ENCODE measurements around the gene PLEKHG5.

PLEKHG5 gene

GRCh38 chr1:6476483-6476882 is 15.0 kb downstream of the PLEKHG5 start:
- no peaks in the 10 kb centered on the region for H3K9me2 ChIP-seq (ENCODE audit: low read depth, low read length)
- no peak overlapping the region for H3K4me2 ChIP-seq (ENCODE audit: low read length)
- H2AFZ ChIP-seq (ENCODE audit: low read length) = no peak overlapping the region
- no peak overlapping the region for H3K4me3 ChIP-seq (ENCODE audit: low read depth, low read length, poor library complexity, severe bottlenecking)
- no peaks in the 10 kb centered on the region for H3K36me3 ChIP-seq (ENCODE audit: insufficient read depth, low read length)
- no peaks in the 10 kb centered on the region for H3K9me3 ChIP-seq (ENCODE audit: low read length)
- peaks cover 10% of the 10 kb centered on the region for H3K27me3 ChIP-seq (ENCODE audit: insufficient read depth, low read length)
- no peak overlapping the region for H3K9ac ChIP-seq (ENCODE audit: low read length)
- no peaks in the 10 kb centered on the region for H3F3A ChIP-seq (ENCODE audit: insufficient read depth, low read length)
- H3K79me2 ChIP-seq (ENCODE audit: insufficient read depth, low read length) = no peaks in the 10 kb centered on the region
- H3K4me1 ChIP-seq (ENCODE audit: insufficient read depth, low read length, severe bottlenecking) = no peaks in the 10 kb centered on the region
- TF ChIP-seq CTCF (IDR thresholded peaks at IDR 0.05; ENCODE audit: low read length) = no peak
- TF ChIP-seq EZH2 (IDR thresholded peaks at IDR 0.05; ENCODE audit: borderline replicate concordance, low read length) = no peak
- no peaks in the 10 kb centered on the region for H4K20me1 ChIP-seq (ENCODE audit: insufficient read depth, low read length)
- no peak overlapping the region for H3K27ac ChIP-seq (ENCODE audit: low read depth, low read length, poor library complexity, severe bottlenecking)

- Histone ChIP-seq H3K4me2 (ENCODE audit: low read length) (peak overlapping the region; percentile 26; the same call in 1 of the 2 replicates), H3K4me3 (ENCODE audit: low read depth, low read length, poor library complexity, severe bottlenecking) (no peak overlapping the region), H3K9me2 (ENCODE audit: low read depth, low read length) (no peaks in the 10 kb centered on the region), H3K9ac (ENCODE audit: low read length) (no peak overlapping the region), H3K27ac (ENCODE audit: low read depth, low read length, poor library complexity, severe bottlenecking) (no peak overlapping the region), H2AFZ (ENCODE audit: low read length) (no peak overlapping the region), H3F3A (ENCODE audit: insufficient read depth, low read length) (no peaks in the 10 kb centered on the region), H3K4me1 (ENCODE audit: insufficient read depth, low read length, severe bottlenecking) (no peaks in the 10 kb centered on the region), H3K9me3 (ENCODE audit: low read length) (no peaks in the 10 kb centered on the region), H3K27me3 (ENCODE audit: insufficient read depth, low read length) (peaks cover 10% of the 10 kb centered on the region), H3K36me3 (ENCODE audit: insufficient read depth, low read length) (no peaks in the 10 kb centered on the region), H4K20me1 (ENCODE audit: insufficient read depth, low read length) (no peaks in the 10 kb centered on the region), H3K79me2 (ENCODE audit: insufficient read depth, low read length) (no peaks in the 10 kb centered on the region)
- peak; percentile 92 for TF ChIP-seq CTCF (IDR thresholded peaks at IDR 0.05; ENCODE audit: low read length)
- TF ChIP-seq EZH2 (IDR thresholded peaks at IDR 0.05; ENCODE audit: borderline replicate concordance, low read length) = no peak
These were observed 15.9 kb downstream of the PLEKHG5 start for GRCh38 chr1:6475381-6476133.

GRCh38 chr1:6474815-6475282 is 16.6 kb downstream of the PLEKHG5 start:
- no peak for TF ChIP-seq EZH2 (IDR thresholded peaks at IDR 0.05; ENCODE audit: borderline replicate concordance, low read length)
- H3K27me3 ChIP-seq (ENCODE audit: insufficient read depth, low read length) = peaks cover 7% of the 10 kb centered on the region
- H3K9me3 ChIP-seq (ENCODE audit: low read length) = no peaks in the 10 kb centered on the region
- no peak overlapping the region for H3K27ac ChIP-seq (ENCODE audit: low read depth, low read length, poor library complexity, severe bottlenecking)
- no peaks in the 10 kb centered on the region for H3K9me2 ChIP-seq (ENCODE audit: low read depth, low read length)
- no peaks in the 10 kb centered on the region for H3K36me3 ChIP-seq (ENCODE audit: insufficient read depth, low read length)
- H2AFZ ChIP-seq (ENCODE audit: low read length) = no peak overlapping the region
- no peak overlapping the region for H3K4me2 ChIP-seq (ENCODE audit: low read length)
- no peaks in the 10 kb centered on the region for H3K79me2 ChIP-seq (ENCODE audit: insufficient read depth, low read length)
- H3K9ac ChIP-seq (ENCODE audit: low read length) = no peak overlapping the region
- H3K4me3 ChIP-seq (ENCODE audit: low read depth, low read length, poor library complexity, severe bottlenecking) = no peak overlapping the region
- H3K4me1 ChIP-seq (ENCODE audit: insufficient read depth, low read length, severe bottlenecking) = no peaks in the 10 kb centered on the region
- H3F3A ChIP-seq (ENCODE audit: insufficient read depth, low read length) = no peaks in the 10 kb centered on the region
- H4K20me1 ChIP-seq (ENCODE audit: insufficient read depth, low read length) = no peaks in the 10 kb centered on the region
